HG03520 (cell line): ENCODE measurements around the gene FDPS.
A peak's percentile ranks its signal among the peaks of the same experiment; 100 is the strongest.

Source experiments
- ATAC-seq: cut with Tn5 transposase; IDR thresholded peaks from one replicate; pipeline ENCODE4 v1.9.1; 2021; ENCODE audit warnings: mild to moderate bottlenecking, moderate library complexity; ENCODE audit not compliant: unreplicated experiment

FDPS gene

GRCh38 chr1:155308493-155309422, at the start of gene FDPS:
TSS of gene FDPS (plus strand) at chr1:155308866. CDS start at chr1:155309790, 924 bp downstream.
- peak; percentile 91 for ATAC-seq

- no peak for ATAC-seq
Measured at GRCh38 chr1:155260276-155260675, 48.4 kb upstream of the FDPS start.

- no peak for ATAC-seq
Measured at GRCh38 chr1:155261493-155261851, 47.2 kb upstream of the FDPS start.

- peak; percentile 82 for ATAC-seq
Measured at GRCh38 chr1:155261852-155262673, 46.6 kb upstream of the FDPS start, which contains the start of gene SCAMP3. TSS of gene SCAMP3 (minus strand) at chr1:155262360. CDS start at chr1:155262151, 209 bp downstream.

- no peak for ATAC-seq
Measured at GRCh38 chr1:155263067-155263466, 45.6 kb upstream of the FDPS start.

- no peak for ATAC-seq
Measured at GRCh38 chr1:155266553-155266952, 42.1 kb upstream of the FDPS start.

- ATAC-seq = no peak
Measured at GRCh38 chr1:155267373-155267772, 41.3 kb upstream of the FDPS start.

GRCh38 chr1:155268630-155269029, 40.0 kb upstream of the FDPS start:
- ATAC-seq = no peak

- ATAC-seq = no peak
Measured at GRCh38 chr1:155269381-155269780, 39.3 kb upstream of the FDPS start.

- peak; percentile 20 for ATAC-seq
Measured at GRCh38 chr1:155272466-155273342, 36.0 kb upstream of the FDPS start.

- peak; percentile 64 for ATAC-seq
Measured at GRCh38 chr1:155273343-155274245, 35.1 kb upstream of the FDPS start, which contains the start of gene CLK2. TSS of gene CLK2 (minus strand) at chr1:155273504. CDS start at chr1:155270977, 2,527 bp downstream.

GRCh38 chr1:155277070-155277901, 31.4 kb upstream of the FDPS start, which contains the start of gene HCN3:
TSS of gene HCN3 (plus strand) at chr1:155277463. CDS start at chr1:155277591, 128 bp downstream.
- peak; percentile 57 for ATAC-seq

GRCh38 chr1:155277902-155278688, 30.6 kb upstream of the FDPS start:
- no peak for ATAC-seq

- ATAC-seq = no peak
Measured at GRCh38 chr1:155278689-155279160, 29.9 kb upstream of the FDPS start.

- no peak for ATAC-seq
Measured at GRCh38 chr1:155279268-155279667, 29.4 kb upstream of the FDPS start.

GRCh38 chr1:155282488-155283091, 26.1 kb upstream of the FDPS start:
- ATAC-seq = no peak

- no peak for ATAC-seq
Measured at GRCh38 chr1:155284476-155284875, 24.2 kb upstream of the FDPS start.
